ENCODE data around the gene GH2.
"Not testable (repeated sequence)": the region's sequence is repeated elsewhere in the genome, so short reads cannot be mapped to it uniquely, and the experiment has no call there.

Gene GH2

DNA sequence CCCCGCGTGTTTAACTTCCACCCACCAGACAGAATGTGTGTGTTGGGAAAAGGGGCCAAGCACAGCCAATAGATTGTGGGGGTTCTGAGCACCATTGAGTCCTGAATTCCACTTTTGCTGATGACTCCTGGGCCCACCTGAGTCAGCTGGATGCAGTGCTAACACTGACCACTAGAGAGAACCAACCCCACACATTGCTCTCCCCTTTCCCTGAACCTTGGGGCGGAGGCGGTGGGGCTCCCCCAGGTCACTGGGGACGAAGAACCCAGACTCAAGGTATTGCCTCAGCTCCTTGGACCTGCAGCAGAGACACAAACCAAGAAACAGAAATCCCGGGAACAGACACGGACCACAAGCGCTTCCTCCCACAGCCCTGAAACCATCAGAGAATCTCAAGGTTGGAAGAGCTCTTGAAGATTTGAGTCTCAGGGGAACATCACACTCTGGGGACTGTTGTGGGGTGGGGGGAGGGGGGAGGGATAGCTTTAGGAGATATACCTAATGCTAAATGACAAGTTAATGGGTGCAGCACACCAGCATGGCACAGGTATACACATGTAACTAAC, 7.6 kb downstream of the GH2 start:
- not testable (repeated sequence) for DNase-seq (ENCODE audit: low read depth in 2 of 2)

DNA sequence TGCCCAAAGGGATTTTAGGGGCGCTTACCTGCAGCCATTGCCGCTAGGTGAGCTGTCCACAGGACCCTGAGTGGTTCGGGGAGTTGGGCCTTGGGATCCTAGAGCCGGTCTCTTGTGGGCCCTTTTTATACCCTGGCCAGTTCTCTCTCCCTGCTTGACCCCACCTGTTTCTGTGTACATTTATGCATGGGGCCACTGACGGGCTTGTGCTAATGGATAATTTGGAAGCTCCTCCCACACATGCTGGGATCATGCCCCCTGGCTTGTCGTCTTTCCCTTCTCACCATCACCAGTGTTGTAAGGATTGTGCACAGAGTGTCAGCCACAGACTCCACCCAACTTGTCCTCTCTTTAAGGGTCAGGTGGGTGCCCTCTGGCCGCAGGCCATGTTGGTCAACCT, 8.2 kb downstream of the GH2 start, which contains the start of gene CSH2:
Gene CSH2 (minus strand): TSS at position 101 of the 400 bp plus-strand sequence. CDS start 63 bp downstream, at position 38.
- DNase-seq (ENCODE audit: low read depth in 2 of 2), result not testable (repeated sequence)

DNA sequence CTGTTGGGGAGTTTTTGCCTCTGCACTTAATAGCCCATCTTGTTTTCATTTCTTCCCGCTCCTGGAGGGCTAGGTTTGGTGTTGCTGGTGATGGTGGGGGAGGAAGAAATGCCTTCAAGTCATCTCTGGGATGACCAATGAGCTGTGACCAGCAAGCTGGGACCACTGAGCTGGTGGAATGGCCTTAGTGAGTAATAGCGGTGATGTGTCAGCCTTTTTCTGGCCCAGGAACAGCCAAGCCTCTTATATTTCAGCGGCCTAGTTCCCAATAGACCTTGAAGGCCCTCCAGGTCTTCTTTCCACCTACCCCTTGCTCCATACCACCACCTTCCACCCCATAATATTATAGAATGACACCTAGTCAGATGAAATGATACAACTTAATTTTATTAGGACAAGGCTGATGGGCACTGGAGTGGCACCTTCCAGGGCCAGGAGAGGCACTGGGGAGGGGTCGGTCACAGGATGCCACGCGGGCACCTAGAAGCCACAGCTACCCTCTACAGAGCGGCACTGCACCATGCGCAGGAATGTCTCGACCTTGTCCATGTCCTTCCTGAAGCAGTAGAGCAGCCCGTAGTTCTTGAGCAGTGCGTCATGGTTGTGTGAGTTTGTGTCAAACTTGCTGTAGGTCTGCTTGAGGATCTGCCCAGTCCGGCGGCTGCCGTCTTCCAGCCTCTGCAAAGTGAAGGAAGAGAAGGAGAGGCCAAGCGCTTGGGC, 9.9 kb downstream of the GH2 start:
- DNase-seq (ENCODE audit: low read depth in 2 of 2), result not testable (repeated sequence)

DNA sequence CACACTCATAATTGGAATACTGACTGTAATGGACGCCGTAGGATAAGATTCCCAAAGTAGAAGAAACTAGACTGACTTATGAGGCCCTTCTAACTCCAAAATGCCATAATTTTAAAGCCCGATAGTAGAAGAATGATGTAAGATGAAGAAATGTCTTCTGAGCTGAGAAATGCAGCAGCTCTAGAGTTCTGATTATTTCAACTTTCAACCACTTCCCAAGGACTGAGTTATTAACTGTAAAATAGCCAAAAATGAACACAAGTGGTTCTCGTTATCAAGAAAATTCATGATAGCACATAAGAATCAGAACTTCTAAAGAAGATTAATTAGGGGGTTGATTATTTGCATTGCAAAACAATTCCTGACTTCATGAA, 11.5 kb downstream of the GH2 start:
- not testable (repeated sequence) for DNase-seq (ENCODE audit: low read depth in 2 of 2)

DNA sequence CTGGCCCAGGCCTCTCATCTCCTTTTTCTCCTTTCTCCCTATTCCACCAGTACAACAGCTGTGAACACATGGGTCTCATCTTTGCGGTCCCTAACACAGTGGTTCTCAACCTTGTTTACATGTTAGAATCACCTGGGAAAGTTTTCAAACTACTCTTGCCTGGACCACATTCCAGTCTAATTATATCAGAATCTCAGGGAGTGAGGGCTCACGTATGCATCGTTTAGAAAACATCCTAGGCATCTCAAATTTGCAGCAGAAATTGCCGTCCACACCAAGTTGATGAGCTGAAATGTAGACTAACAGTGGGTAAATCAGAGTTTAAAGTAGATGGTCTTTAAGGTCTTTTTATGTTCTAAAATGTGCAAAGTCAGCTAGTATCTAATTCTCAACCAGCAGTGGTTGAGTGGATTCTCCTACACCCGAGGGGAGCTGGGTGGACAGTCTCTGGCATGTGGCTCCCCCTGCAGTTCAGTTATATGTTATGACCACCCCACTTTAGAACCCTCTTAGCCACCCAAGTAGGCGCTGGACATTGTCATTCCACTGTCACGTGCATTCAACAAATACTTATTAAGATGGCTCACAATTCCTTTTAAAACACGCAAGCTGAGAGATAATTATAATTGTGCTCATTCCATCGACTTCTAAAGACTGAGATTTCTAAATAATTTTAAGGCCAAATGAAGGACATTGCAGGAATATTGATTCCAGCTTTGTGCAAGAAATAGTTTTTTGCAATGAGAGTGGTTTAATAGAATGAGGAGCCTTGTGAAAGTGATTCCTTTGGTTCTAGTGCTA, 12.1 kb downstream of the GH2 start:
- not testable (repeated sequence) for DNase-seq (ENCODE audit: low read depth in 2 of 2)

DNA sequence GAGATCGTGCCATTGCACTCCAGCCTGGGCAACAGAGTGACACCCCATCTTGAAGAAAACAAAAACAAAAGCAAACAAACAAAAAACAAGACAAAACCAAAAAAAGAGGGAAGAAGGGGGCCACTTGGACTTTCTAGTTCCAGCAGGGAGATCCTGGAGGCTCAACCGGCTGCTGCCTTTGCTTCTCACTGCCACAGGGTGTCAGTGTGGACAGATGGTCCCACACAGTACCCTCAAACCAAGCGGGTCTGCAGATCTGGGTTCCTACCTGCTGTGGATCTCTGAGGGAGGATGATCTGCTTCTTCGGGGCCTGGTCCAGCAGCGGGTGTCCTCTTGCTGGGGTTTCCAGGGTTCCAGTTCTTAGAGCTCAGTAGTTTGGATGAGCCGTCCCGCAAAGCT, 15.1 kb downstream of the GH2 start:
- not testable (repeated sequence) for DNase-seq (ENCODE audit: low read depth in 2 of 2)

DNA sequence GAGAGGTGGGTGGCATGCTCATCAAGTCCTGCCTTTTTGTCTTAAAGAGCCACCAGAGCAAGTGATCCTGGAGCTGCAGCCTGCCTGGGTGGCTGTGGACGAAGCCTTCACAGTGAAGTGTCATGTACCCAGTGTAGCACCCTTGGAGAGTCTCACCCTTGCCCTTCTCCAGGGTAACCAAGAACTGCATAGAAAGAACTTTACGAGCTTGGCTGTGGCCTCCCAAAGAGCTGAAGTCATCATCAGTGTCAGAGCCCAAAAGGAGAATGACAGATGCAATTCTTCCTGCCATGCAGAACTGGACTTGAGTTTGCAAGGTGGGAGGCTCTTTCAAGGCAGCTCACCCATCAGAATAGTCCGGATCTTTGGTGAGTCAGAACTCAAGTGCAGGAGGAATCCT, 22.5 kb downstream of the GH2 start:
- DNase-seq (ENCODE audit: low read depth in 2 of 2), result no peak

DNA sequence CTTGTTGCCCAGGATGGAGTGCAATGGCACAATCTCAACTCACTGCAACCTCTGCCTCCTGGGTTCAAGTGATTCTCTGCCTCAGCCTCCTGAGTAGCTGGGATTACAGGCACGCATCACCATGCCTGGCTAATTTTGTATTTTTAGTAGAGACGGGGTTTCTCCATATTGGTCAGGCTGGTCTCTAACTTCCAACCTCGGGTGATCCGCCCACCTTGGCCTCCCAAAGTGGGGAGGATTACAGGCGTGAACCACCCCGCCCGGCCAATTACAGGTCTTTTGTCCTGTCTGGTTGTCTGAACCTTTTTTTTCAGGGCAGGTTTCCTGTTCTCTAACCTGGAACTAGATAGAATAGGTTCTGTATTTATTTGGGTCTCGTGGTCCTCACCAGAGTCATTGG, 25.3 kb downstream of the GH2 start:
- DNase-seq (ENCODE audit: low read depth in 2 of 2), result not testable (repeated sequence)

DNA sequence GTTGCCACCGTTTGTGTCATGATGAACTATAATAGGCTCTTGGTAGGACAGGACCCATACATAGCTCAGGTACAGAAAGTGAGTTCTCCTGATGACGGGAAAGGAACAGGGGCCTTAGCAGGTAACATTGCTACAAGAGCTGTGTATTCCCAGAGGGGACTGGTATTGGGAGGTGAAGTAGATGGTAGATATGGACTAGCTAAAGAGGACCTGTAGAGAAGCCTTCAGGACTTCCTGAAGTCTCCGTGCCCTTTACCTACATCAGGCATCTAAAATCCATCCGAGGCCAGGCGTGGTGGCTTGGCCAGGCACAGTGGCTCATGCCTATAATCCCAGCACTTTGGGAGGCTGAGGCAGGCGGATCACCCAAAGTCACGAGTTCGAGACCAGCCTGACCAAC, 26.6 kb downstream of the GH2 start:
- no peak for DNase-seq (ENCODE audit: low read depth in 2 of 2)

DNA sequence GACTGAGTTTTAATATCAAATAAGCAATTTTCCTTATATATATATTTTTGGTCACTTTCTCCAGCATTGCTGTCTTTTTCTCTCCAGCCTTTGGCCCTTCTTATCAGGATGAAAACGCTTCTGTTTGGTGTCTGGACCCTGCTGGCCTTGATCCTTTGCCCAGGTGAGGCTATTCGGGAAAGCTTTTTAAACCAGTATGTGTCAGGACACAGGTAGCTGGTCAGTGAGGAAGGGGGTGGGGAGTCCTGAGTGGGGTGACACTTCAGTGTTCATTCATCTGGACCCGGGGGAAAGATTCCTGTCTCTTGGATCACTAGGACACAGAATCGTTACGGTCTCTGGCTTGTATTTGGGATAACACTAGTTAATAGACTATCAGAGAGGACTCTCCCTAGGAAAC, 27.0 kb downstream of the GH2 start:
- no peak for DNase-seq (ENCODE audit: low read depth in 2 of 2)

DNA sequence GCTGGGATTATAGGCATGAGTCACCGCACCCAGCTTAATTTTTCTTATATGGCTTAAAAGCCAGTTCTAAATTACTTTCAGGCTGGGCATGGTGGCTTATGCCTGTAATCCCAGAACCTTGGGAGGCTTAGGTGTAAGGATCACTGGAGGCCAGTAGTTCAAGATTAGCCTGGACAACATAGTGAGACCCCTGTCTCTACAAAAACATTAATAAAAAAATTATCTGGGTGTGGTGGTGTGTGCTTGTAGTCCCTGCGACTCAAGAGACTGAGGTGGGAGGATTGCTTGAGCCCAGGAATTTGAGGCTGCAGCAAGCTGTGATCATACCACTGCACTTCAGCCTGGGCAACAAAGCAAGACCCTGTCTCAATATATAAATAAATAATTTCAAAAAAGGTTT, 28.5 kb downstream of the GH2 start:
- DNase-seq (ENCODE audit: low read depth in 2 of 2), result no peak

DNA sequence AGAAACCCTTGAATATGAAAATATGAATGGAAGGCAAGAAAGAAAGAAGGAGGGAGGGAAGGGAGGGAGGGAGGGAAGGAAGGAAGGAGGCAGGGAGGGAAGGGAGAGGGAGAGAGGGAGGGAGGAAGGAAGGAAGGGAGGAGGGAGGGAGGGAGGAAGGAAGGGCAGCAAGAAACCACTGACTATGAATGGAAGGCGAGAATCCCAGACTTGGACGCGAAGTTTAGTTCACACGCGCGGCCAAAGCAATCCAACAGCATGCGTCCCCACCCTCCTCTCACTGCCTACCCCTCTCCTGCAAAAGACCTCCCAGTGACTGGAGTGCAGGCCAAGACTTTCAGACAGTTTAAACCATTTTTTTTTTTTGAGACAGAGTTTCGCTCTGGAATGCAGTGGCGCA, 31.3 kb downstream of the GH2 start:
- DNase-seq (ENCODE audit: low read depth in 2 of 2), result no peak

DNA sequence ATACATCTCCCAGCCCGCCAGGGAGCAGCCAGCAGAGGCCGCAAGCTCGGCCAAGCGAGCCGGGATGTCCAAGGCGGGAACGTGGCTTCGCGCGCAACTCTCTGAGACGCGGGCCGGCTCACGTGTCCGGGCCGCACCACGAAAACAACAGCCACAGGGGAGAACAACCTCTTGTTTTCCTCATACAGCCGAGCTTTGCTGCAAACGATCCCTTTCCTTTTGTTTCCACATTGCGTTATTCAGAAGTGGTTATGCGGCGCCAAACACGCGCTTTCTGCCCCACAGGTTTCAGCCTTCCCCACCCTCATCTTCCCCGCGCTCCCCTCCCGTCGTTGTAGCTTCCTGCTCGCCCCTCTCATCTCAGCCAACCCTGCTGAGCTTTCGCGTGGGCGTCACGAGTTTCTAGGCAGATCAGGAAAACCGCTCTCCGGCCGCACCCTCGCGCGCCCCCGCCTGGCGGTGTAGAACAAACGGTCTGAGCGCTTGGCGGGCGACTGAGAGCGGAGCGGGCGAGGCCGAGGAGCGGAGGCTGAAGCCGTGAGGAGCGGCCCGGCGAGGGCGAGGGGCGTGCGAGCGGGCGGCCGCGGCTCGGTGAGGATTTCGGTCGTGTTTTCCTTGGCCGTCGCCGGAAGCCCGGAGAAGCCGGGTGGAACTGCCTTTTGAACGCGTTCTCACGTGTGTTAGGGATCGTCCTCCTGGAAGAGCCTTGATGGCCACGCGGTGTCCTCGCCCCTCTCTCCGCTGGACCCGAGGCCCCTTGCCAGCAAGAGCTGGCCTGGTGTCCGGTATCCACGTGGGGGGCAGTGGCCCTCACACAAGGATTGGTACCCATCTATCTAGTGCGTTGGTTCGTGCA, 32.7 kb downstream of the GH2 start:
- DNase-seq (ENCODE audit: low read depth in 2 of 2), result peak; percentile 90 to 92

DNA sequence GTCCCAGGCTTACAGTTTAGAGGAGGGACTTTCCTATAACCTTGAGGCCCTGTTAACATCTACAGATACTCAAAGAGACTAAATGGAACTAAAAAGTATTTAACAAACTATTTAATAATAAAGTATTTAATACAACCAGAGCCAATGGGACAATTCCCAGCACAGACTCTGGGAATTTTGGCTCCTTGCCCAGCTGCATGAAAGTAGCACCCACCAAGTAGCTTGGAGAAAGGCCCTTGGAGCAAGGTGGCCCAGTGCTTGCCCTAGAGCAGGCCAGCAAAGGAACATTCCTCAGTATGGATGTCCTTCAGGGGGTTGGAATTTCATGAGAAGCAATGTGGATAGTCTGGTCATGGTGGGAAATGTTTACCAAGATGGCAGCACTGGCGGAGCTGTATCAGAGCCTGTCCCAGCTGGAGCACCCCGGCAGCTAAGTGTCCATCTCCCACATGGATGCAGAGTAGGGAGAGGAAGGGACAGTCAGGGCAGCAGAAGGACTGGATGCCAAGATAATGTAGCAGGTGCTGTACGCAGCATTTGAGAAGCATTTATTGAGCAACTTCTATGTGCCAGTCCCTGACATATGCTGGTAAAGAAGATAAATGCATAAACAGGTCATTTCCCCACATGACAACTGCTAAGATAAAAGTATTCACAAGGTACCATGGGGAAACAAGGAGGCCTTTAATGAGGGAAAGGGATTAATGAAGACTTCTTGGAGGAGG, 34.1 kb downstream of the GH2 start:
- DNase-seq (ENCODE audit: low read depth in 2 of 2), result no peak

DNA sequence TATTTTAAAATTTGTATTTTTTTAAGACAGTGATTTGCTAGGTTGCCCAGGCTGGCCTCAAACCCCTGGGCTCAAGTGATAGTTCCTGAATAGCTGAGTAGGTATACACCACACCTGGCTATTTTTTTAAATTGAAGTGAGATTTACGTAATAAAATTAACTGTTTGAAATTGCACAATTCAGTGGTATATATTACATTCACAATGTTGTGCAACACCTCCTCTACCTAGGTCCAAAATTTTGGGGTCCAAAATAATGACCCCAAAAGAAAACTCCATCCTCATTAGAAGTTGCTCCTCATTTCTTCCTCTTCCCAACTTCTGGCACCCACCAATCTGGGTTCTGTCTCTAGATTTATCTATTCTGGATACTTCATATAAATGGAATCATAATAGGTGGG, 36.2 kb downstream of the GH2 start:
- DNase-seq (ENCODE audit: low read depth in 2 of 2), result no peak

DNA sequence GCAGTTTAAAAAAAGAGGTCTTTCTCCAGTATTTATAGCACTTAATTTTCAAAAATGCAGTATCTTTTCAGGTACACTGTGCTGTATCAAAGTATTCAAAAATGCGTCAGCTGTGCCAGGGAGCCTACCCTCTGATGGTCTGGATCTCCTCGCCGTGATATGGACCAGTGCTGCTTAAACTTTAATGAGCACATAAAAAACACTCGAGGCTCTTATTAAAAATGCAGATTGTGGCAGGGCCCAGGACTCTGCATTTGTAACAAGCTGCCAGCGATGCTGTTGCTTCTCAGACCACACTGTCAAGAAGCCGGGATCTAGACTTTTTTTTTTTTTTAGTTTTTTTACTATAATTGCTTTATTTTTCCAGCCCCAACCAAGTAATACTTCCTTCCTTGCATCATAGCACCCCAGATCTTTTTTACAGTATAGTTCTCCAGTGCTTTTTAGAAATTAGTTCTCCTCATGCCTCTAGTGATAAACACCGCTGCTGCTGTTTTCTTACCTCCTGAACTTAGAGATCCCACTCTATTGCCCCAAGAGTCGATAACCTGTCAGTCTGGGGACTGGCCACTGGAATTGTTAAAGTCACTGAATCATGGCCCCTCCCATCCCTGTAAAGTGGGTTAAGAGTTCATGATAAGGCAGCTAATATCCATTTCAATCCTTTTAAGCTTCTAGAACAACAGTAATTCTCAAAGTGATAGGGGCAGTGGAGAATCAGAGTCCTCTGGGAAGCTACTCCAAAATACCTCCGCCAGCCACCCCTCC, 37.6 kb downstream of the GH2 start:
- DNase-seq (ENCODE audit: low read depth in 2 of 2), result no peak

DNA sequence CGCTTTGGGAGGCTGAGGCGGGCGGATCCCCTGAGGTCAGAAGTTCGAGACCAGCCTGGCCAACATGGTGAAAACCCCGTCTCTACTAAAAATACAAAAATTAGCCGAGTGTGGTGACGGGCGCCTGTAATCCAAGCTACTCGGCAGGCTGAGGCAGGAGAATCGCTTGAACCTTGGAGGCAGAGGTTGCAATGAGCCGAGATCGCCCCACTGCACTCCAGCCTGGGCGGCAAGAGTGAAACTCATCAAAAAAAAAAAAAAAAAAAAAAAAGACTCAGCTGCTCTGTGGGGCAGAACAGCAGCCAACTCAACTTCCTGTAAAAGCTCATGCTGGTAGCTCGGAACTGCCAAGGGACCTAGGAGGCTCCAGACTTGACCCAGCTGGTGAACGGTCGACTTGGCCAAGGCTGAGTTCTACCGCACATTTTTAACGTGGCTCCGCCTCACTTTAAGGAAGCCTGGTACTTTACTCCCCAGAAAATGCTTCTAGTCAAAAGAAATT, 38.3 kb downstream of the GH2 start:
- DNase-seq (ENCODE audit: low read depth in 2 of 2), result not testable (repeated sequence)

DNA sequence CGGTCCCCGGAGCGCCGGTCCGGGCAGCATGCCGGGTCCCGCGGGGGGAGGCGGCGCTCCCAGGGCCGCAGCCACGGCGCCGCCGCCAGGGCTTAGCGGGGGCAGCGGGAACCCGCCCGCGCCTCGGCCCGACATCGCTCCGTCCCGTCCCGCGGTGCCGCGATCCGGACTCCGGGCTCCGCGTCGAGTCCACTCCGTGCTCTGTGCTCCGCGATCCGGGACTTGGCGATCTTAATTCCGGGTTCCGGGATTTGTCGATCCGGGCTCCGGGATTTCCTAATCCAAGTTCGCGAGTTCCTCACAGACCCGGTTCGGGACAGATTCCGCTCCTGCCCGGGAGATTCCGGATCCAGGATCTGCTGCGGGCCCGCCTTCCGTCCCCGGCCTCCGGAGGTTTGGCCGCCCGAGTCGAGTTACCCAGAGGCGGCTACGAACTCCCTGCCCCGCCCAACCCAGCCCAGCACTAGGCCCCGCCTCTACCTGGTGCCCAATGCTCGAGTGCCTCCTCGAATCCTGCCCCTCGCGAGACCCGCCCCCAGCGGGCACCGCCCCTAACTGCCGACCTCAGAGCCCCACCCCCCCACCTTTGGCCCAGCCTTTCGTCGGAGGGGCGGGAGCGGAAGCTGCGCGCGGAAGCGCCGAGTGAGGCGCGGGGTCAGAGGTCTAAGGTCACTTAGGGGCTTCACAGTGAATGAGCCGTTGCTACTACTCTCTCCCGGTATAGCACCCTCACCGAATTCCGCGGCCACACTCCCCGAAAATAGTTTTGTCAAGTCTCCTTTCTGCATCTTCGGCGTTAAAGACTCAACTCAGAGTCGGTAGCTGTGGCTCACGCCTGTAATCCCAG, 39.0 kb downstream of the GH2 start, which contains the start of gene SMARCD2:
Gene SMARCD2 (minus strand): TSS at position 146 of the 847 bp plus-strand sequence. CDS start 11 bp downstream, at position 135.
- peak; percentile 98 for DNase-seq (ENCODE audit: low read depth in 2 of 2)

DNA sequence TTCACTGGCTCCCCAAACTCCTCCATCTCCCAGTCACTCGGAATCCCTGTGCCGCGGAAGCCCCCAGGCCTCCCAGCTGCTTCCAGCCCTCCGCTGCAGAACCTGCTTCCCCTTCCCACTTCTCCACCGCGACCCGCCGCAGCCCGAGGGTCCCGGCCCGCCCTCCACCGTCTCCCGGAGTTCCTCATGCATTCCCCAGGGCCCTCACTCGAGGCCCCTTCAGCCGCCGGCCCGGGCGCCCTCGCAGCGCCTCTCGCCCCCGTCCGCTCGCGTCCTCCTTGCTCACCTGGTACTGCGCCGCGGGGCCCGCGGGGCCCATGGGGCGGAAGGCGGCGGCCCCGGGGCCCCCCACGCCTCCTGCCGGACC, 39.6 kb downstream of the GH2 start:
- no peak for DNase-seq (ENCODE audit: low read depth in 2 of 2)
